Upper lobe of left lung (tissue), 4 donors: ENCODE measurements around the gene C1orf174.

Experiments
- CTCF ChIP-seq, 6 experiments: fragments of 450-650 bp in 4 of 6; fragments of 200-600 bp in 2 of 6; sonication (generic) in 2 of 6; IDR thresholded peaks; one replicate each; pipeline ENCODE4 v1.5.1; 2016 to 2019; ENCODE audit warnings: antibody characterized with exemption in 6 of 6
- EP300 ChIP-seq, 4 donors: sonication (generic); formaldehyde crosslinking; IDR thresholded peaks; one replicate each; pipeline ENCODE4 v1.5.1; 2017; ENCODE audit warnings: antibody characterized with exemption in 4 of 4, control low read depth in 2 of 4
- POLR2A ChIP-seq, 4 donors: fragments of 450-650 bp; IDR thresholded peaks; one replicate each; pipeline ENCODE4 v1.5.1; 2016 to 2017; ENCODE audit warnings: antibody characterized with exemption in 4 of 4, mild to moderate bottlenecking in 2 of 4

DNA sequence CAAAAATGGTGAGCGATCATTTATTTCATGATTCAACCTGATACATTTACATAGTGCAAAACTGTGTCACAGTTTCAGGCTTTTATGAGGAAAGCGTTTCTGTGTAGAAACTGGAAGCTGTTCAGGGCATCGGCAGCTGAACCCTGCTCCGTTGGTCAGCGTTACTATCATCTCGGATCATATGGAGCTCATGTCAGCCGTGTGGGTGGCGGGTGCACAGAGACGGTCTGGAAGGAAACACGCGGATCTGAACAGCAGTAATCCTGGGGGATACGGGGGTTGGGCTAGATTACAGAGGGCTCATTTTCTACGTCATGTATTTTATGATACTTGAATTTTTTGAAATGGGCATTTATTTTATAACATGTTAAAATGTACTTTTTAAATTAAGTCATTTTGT is 15.1 kb downstream of the C1orf174 start:
- TF ChIP-seq POLR2A (IDR thresholded peaks at IDR 0.05) (no peak), CTCF (IDR thresholded peaks at IDR 0.05) (no peak), EP300 (IDR thresholded peaks at IDR 0.05) (no peak)
